ENCODE data around the gene KCNMB1.

GRCh38 chr5:170423692-170424091 is 34.5 kb upstream of the KCNMB1 start:
- TF ChIP-seq CTCF (IDR thresholded peaks at IDR 0.05) = no peak
- no peak for TF ChIP-seq POLR2A (IDR thresholded peaks at IDR 0.05)
- no peak for TF ChIP-seq EP300 (IDR thresholded peaks at IDR 0.05)
